SK-N-SH (cell line): ENCODE data around the gene NUDT19. TPM values are rescaled to one million over a fixed set of nuclear protein-coding genes. Genes with fewer than 3 reads are reported as not detected.

Source experiments
- CTCF ChIA-PET: fragments of 300-600, 350-600 bp; formaldehyde crosslinking; extraction: SDS; loops from one replicate; lab custom pipeline; 2021; lab: Yijun Ruan, JAX
- POLR2A ChIA-PET: fragments of 350-600 bp; sonication (Branson Sonifier 250); formaldehyde crosslinking; extraction: SDS; loops from one replicate; lab custom pipeline; 2020; ENCODE audit warnings: antibody characterized with exemption, inconsistent platforms; lab: Yijun Ruan, JAX
- DNase-seq: peaks from one replicate; pipeline ENCODE4 v3.0.0; 2012
- H2AFZ ChIP-seq: fragments of 200-600 bp; sonication (generic); 2 replicates; pipeline ENCODE4 v1.8.1; 2016; ENCODE audit warnings: antibody characterized with exemption, mild to moderate bottlenecking, low read depth
- H3F3A ChIP-seq: fragments of 200-600 bp; sonication (generic); replicated peaks from 2 replicates; pipeline ENCODE3; 2016; ENCODE audit warnings: antibody characterized with exemption, mild to moderate bottlenecking; ENCODE audit not compliant: insufficient read depth
- H3K27ac ChIP-seq, 2 experiments: fragments of 200-500 bp in 1 of 2; fragments of 200-600 bp in 1 of 2; sonication (Bioruptor generic) in 1 of 2; sonication (generic), shearing (Covaris generic) in 1 of 2; 2 replicates each; pipeline versions ENCODE4 v1.5.1 to v1.6.1; 2014 to 2016; ENCODE audit warnings: low read depth in 2 of 2, inconsistent platforms in 1 of 2, low read length in 1 of 2, mild to moderate bottlenecking in 1 of 2, mixed read lengths in 1 of 2
- H3K27me3 ChIP-seq: fragments of 200-600 bp; sonication (generic), shearing (Covaris generic); 2 replicates; pipeline ENCODE4 v1.6.1; 2016; ENCODE audit warnings: mixed run types; ENCODE audit not compliant: insufficient read depth
- H3K36me3 ChIP-seq, 2 experiments: fragments of 200-500 bp in 1 of 2; fragments of 200-600 bp in 1 of 2; sonication (Bioruptor generic) in 1 of 2; sonication (generic) in 1 of 2; replicated peaks in 1 of 2; 2 replicates each; pipeline versions ENCODE3 to v1.5.1; 2014 to 2016; ENCODE audit warnings: low read length in 1 of 2, mild to moderate bottlenecking in 1 of 2; ENCODE audit not compliant: insufficient read depth in 2 of 2, control insufficient read depth in 1 of 2
- H3K4me1 ChIP-seq, 2 experiments: fragments of 200-500 bp in 1 of 2; fragments of 200-600 bp in 1 of 2; sonication (Bioruptor generic) in 1 of 2; sonication (generic), shearing (Covaris generic) in 1 of 2; 2 replicates each; pipeline versions ENCODE4 v1.5.1 to v1.6.1; 2014 to 2016; ENCODE audit warnings: low read depth in 1 of 2, low read length in 1 of 2, mixed run types in 1 of 2; ENCODE audit not compliant: insufficient read depth in 2 of 2, control insufficient read depth in 1 of 2
- H3K4me2 ChIP-seq: fragments of 200-600 bp; sonication (generic), shearing (Covaris generic); 2 replicates; pipeline ENCODE4 v1.6.1; 2017; ENCODE audit warnings: mixed run types
- H3K4me3 ChIP-seq, 2 experiments: fragments of 200-500 bp in 1 of 2; fragments of 200-600 bp in 1 of 2; sonication (Bioruptor generic) in 1 of 2; sonication (generic), shearing (Covaris generic) in 1 of 2; 2 replicates each; pipeline versions ENCODE4 v1.5.1 to v1.8.1; 2014 to 2016; ENCODE audit warnings: low read depth in 2 of 2, inconsistent platforms in 1 of 2, low read length in 1 of 2, mild to moderate bottlenecking in 1 of 2, mixed read lengths in 1 of 2, moderate library complexity in 1 of 2
- H3K79me2 ChIP-seq: fragments of 200-600 bp; sonication (generic); 2 replicates; pipeline ENCODE4 v1.8.1; 2017; ENCODE audit warnings: mild to moderate bottlenecking; ENCODE audit not compliant: insufficient read depth
- H3K9ac ChIP-seq: fragments of 200-600 bp; sonication (generic); 2 replicates; pipeline ENCODE4 v1.6.1; 2017; ENCODE audit warnings: mixed run types
- H3K9me2 ChIP-seq: fragments of 200-600 bp; sonication (generic); 2 replicates; pipeline ENCODE4 v1.6.1; 2017; ENCODE audit warnings: mixed run types
- H3K9me3 ChIP-seq: fragments of 200-600 bp; sonication (generic); 2 replicates; pipeline ENCODE4 v1.6.1; 2017; ENCODE audit warnings: mixed run types, mild to moderate bottlenecking, moderate library complexity
- H4K20me1 ChIP-seq: fragments of 200-600 bp; sonication (generic); 2 replicates; pipeline ENCODE4 v1.6.1; 2017; ENCODE audit warnings: mild to moderate bottlenecking, mixed run types; ENCODE audit not compliant: insufficient read depth
- CHD2 ChIP-seq: fragments of 150-350 bp; IDR thresholded peaks from 2 replicates; pipeline ENCODE4 v1.6.1; 2018; ENCODE audit warnings: low read length; ENCODE audit not compliant: partially characterized antibody
- EP300 ChIP-seq, 2 experiments: IDR thresholded peaks; 2 replicates each; pipeline versions ENCODE4 v1.4.0 to v1.6.1; 2012; ENCODE audit warnings: borderline replicate concordance in 1 of 2, low read depth in 1 of 2, low read length in 1 of 2
- EZH2phosphoT487 ChIP-seq: fragments of 200-600 bp; sonication (generic); IDR thresholded peaks from 2 replicates; pipeline ENCODE4 v1.6.1; 2017; ENCODE audit warnings: low read depth, mixed run types, mild to moderate bottlenecking, antibody characterized with exemption, moderate library complexity, borderline replicate concordance
- FOXJ3 ChIP-seq: sonication (generic); formaldehyde crosslinking; IDR thresholded peaks from 2 replicates; pipeline ENCODE4 v1.5.1; 2020; ENCODE audit warnings: mild to moderate bottlenecking, missing genetic modification reagents
- FOXM1 ChIP-seq: IDR thresholded peaks from 2 replicates; pipeline ENCODE4 v1.4.0; 2012; ENCODE audit warnings: low read depth, mild to moderate bottlenecking
- GATA2 ChIP-seq: sonication (generic); formaldehyde crosslinking; IDR thresholded peaks from 2 replicates; pipeline ENCODE4 v1.5.0; 2020; ENCODE audit warnings: mild to moderate bottlenecking, missing genetic modification reagents
- IRF3 ChIP-seq: fragments of 150-350 bp; IDR thresholded peaks from 2 replicates; pipeline ENCODE4 v1.6.1; 2016; ENCODE audit warnings: mild to moderate bottlenecking, low read depth, low read length
- JUND ChIP-seq: IDR thresholded peaks from 2 replicates; pipeline ENCODE4 v1.4.0; 2012
- MXI1 ChIP-seq: IDR thresholded peaks from 2 replicates; pipeline ENCODE4 v1.6.1; 2012; ENCODE audit warnings: mild to moderate bottlenecking, low read depth, low read length, improper control_type of control experiment
- NFIC ChIP-seq: IDR thresholded peaks from 2 replicates; pipeline ENCODE4 v1.4.0; 2012; ENCODE audit warnings: borderline replicate concordance
- PBX3 ChIP-seq: IDR thresholded peaks from 2 replicates; pipeline ENCODE4; 2012
- POLR2AphosphoS5 ChIP-seq: IDR thresholded peaks from 2 replicates; pipeline ENCODE4 v1.6.1; 2012; ENCODE audit warnings: low read depth, low read length
- RAD21 ChIP-seq: IDR thresholded peaks from 2 replicates; pipeline ENCODE4 v1.6.1; 2012; ENCODE audit warnings: mild to moderate bottlenecking, low read length
- SIN3A ChIP-seq: IDR thresholded peaks from 2 replicates; pipeline ENCODE4 v1.6.1; 2012; ENCODE audit warnings: low read depth, mild to moderate bottlenecking, low read length, moderate library complexity, borderline replicate concordance
- SMC3 ChIP-seq: IDR thresholded peaks from 2 replicates; pipeline ENCODE4 v1.6.1; 2012; ENCODE audit warnings: low read depth, low read length, improper control_type of control experiment
- TCF12 ChIP-seq: IDR thresholded peaks from 2 replicates; pipeline ENCODE4 v1.4.0; 2012
- USF1 ChIP-seq: IDR thresholded peaks from 2 replicates; pipeline ENCODE4 v1.4.0; 2012; ENCODE audit warnings: low read depth, borderline replicate concordance
- WGBS: methylation state at CpG from one replicate; pipeline ENCODE4 v1.1.6; 2017; ENCODE audit warnings: low lambda C conversion rate; 5-methylcytosine and 5-hydroxymethylcytosine counted together
- polyA plus RNA-seq, 3 experiments: library from polyadenylated mRNA; depleted of rRNA; stranded (reverse); fragments of >200 nt; gene quantifications; 2 replicates each; pipeline ENCODE4 v1.2.3, GENCODE V29; 2012
- TF ChIP-seq, protein P1 (sequence below): fragments of 200-600 bp; sonication (generic); IDR thresholded peaks from 2 replicates; pipeline ENCODE4 v1.6.1; 2017; ENCODE audit warnings: antibody characterized with exemption, mild to moderate bottlenecking, moderate library complexity

Gene NUDT19
- polyA plus RNA-seq, 1 of the 3 experiments (the other 2 are of a cell fraction) = 6.2 TPM

GRCh38 chr19:32676186-32676894 lies 15.3 kb upstream of the NUDT19 start:
- Histone ChIP-seq H3F3A (peaks cover 3% of the 10 kb centered on the region), H3K9me3 (no peaks in the 10 kb centered on the region), H3K9ac (no peak overlapping the region), H3K27ac (no peak overlapping the region), H3K4me2 (peak overlapping the region; percentile 99), H3K36me3 (no peaks in the 10 kb centered on the region), H3K4me3 (peak overlapping the region; percentile 83 to 93), H3K27me3 (peaks cover 9% of the 10 kb centered on the region), H2AFZ (peak overlapping the region; percentile 99; the same call in 1 of the 2 replicates), H3K79me2 (peaks cover 35% of the 10 kb centered on the region), H3K9me2 (no peaks in the 10 kb centered on the region), H3K4me1 (peaks cover 0 to 21% of the 10 kb centered on the region in 2 experiments; a peak in 2 of 4 replicates), H4K20me1 (peaks cover 29% of the 10 kb centered on the region)
- TF ChIP-seq SIN3A (no peak), IRF3 (no peak), MXI1 (no peak), NFIC (no peak), POLR2AphosphoS5 (no peak), PBX3 (no peak), GATA2 (no peak), FOXM1 (no peak), USF1 (no peak), RAD21 (no peak), FOXJ3 (CRISPR knock-in tag) (no peak), EZH2phosphoT487 (no peak), JUND (no peak), CHD2 (no peak), SMC3 (no peak), TCF12 (no peak), EP300 (IDR thresholded peaks at IDR 0.05; ENCODE audit: borderline replicate concordance in 1 of 2, low read depth in 1 of 2, low read length in 1 of 2) (no peak)
- TF ChIP-seq, protein P1, sequence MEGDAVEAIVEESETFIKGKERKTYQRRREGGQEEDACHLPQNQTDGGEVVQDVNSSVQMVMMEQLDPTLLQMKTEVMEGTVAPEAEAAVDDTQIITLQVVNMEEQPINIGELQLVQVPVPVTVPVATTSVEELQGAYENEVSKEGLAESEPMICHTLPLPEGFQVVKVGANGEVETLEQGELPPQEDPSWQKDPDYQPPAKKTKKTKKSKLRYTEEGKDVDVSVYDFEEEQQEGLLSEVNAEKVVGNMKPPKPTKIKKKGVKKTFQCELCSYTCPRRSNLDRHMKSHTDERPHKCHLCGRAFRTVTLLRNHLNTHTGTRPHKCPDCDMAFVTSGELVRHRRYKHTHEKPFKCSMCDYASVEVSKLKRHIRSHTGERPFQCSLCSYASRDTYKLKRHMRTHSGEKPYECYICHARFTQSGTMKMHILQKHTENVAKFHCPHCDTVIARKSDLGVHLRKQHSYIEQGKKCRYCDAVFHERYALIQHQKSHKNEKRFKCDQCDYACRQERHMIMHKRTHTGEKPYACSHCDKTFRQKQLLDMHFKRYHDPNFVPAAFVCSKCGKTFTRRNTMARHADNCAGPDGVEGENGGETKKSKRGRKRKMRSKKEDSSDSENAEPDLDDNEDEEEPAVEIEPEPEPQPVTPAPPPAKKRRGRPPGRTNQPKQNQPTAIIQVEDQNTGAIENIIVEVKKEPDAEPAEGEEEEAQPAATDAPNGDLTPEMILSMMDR = no peak
- 4% methylated on average over 14 of the region's 93 CpGs for WGBS
- ChIA-PET CTCF (interaction anchor here (0.8 to 2.1 kb wide), 3 partner anchors 15 to 95 kb away, joined by 3 to 8 read pairs (median 6); partner anchors contain the start of genes NUDT19 and PDCD5), POLR2A (interaction anchor here (0.9 kb wide), 1 partner anchor 15 kb away, joined by 6 read pairs; the partner anchor contains the start of gene NUDT19)
- peak; percentile 55 for DNase-seq
